UCSD-AML1 (cell line): ENCODE data around the gene SIGLEC15.

ENCODE experiments used
- DNase-seq: peaks from one replicate; lab custom pipeline; 2025; ENCODE audit not compliant: unreplicated experiment; lab: John Stamatoyannopoulos, UW

Gene SIGLEC15

DNA sequence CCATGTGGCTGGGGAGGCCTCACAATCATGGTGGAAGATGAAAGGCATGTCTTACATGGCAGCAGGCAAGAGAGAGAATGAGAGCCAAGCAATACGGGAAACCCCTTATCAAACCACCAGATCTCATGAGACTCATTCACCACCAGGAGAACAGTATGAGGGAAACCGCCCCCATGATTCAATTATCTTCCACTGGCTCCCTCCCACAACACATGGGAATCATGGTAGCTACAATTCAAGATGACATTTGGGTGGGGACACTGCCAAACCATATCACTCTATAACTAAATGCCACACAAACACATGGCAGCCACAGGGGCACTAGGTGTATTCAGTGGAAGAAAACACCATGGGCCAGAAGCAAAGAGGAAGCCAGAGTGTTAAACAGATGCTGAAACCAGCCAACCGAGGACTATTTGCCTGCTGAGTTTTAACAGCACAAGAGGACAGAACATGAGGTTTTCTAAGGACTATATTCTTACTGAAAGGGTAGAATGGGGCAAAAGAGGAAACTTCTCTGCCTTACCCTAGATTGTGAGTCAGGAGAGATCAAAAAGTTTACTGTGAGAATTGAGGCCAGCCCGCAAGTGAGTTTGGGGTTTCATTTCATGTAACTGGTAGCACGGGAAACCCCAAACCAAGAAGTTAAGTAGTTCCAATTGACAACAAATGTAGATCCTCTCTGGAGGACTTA, 49.2 kb downstream of the SIGLEC15 start:
- no peak for DNase-seq

DNA sequence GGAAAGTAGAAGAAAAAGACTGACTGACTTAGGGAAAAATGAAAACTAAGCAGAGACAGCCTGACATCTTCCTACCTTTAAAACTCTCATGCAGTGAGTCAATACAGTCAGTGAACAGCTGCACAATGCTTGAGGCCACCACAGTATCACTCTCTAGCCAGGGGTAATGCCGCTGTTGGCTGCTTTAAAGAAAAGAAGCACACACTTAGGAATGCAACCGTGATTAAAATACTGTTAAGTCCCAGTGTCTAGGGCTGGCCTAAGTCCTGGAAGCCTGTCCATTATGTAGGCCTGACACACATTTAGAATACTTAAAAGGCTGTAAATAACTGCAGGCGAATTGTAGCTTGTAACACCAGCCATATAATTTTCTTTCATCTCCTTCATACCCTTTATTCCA, 50.7 kb downstream of the SIGLEC15 start:
- DNase-seq: no peak

- DNase-seq: no peak
Observed at GRCh38 chr18:45877403-45877802, 51.9 kb downstream of the SIGLEC15 start.

DNA sequence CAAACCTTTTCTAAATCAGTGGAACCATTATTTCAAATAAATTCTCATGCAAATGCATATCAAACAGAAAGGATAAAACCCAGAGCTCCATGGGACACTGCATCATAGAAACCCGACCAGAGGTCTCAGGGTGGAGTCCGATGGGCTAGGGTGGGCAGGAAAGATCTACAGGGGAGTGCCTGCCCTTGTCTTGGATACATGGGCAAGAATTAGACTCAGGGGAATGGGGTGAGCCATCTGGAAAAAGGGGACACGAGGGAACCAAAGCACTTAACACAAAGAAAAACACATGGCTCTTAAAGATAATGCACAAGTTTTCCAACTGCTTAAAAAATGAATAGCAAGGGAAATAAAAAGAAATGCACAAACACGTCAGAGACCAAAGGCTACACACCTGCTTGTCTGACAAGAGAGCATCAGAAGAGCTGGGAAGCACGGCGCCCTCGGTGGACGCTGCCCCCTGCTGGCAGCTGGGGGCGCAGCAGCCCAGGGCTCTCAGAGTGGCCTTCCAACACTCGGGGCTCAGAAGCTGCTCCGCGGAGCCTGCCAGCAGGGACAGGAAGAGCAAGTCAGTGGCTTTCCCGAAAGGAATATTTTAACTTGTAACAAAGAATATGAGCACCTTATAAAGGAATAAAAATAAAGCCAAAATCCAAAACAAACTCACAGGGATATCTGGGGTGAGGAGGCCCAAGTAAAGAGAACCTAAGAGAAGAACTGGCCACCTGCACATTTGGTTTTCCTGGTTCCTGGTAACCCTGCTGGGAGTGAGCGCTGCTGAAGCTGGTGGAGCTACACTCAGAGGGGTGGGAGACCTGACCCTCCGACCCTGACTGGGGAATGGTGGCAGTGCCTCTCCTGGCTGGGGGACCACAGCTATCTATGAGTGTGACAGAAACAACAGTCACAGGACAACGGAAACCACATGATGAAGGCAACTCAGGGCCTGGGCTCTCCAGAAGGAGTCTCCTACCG, 54.5 kb downstream of the SIGLEC15 start:
- DNase-seq: peak; percentile 64

GRCh38 chr18:45880876-45881558, 55.5 kb downstream of the SIGLEC15 start:
- DNase-seq: no peak

DNA sequence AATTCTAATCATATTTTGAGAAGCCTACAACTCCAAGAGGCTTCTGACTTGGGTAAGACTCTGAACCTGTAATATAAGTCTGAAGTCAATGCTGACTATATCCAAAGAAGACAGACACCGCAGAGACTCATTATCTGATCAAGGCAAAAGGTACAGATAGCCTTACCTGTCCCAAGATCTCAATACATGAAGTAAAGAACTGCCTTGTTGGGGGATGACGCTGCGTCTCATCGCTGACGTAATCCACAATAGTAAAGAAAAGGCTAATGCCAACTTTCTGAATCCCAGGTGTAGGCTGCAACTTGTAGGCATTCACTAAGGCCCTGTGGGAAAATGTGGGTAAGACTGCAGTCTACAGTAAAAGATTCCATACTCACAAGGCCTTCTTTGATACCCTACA, 62.1 kb downstream of the SIGLEC15 start:
- no peak for DNase-seq

- no peak for DNase-seq
Observed at GRCh38 chr18:45889419-45890064, 64.1 kb downstream of the SIGLEC15 start.

GRCh38 chr18:45890606-45891005, 65.1 kb downstream of the SIGLEC15 start:
- no peak for DNase-seq

DNA sequence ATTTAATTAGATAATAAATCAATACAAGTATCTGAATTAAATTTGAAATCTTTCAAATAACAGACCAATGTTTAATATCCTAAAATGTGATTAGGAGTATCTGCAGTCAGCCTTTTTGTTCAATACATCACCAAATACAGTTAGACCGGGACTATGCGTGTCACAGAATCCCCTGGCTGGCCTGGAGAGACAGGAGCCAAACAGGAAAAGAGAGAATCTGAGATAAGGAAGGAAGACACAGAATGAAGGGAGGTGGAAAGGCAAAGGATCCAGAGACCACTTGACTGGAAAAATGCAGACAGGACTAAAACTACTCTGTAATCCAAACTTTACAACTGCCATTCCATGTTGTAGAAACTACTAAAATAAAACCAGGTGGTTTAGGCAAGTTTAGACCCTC, 66.3 kb downstream of the SIGLEC15 start:
- no peak for DNase-seq
